ENCODE data around the gene DLK2. TPM values are rescaled to one million over a fixed set of nuclear protein-coding genes. Genes with fewer than 3 reads are reported as not detected.
A peak's percentile ranks its signal among the peaks of the same experiment; 100 is the strongest.

DLK2 gene
- total and polyA plus RNA-seq, 2 of the 13 experiments (the other 11 are each of a cell fraction or from before 2014, with no cell fraction given) = 1.2 to 3.8 TPM

DNA sequence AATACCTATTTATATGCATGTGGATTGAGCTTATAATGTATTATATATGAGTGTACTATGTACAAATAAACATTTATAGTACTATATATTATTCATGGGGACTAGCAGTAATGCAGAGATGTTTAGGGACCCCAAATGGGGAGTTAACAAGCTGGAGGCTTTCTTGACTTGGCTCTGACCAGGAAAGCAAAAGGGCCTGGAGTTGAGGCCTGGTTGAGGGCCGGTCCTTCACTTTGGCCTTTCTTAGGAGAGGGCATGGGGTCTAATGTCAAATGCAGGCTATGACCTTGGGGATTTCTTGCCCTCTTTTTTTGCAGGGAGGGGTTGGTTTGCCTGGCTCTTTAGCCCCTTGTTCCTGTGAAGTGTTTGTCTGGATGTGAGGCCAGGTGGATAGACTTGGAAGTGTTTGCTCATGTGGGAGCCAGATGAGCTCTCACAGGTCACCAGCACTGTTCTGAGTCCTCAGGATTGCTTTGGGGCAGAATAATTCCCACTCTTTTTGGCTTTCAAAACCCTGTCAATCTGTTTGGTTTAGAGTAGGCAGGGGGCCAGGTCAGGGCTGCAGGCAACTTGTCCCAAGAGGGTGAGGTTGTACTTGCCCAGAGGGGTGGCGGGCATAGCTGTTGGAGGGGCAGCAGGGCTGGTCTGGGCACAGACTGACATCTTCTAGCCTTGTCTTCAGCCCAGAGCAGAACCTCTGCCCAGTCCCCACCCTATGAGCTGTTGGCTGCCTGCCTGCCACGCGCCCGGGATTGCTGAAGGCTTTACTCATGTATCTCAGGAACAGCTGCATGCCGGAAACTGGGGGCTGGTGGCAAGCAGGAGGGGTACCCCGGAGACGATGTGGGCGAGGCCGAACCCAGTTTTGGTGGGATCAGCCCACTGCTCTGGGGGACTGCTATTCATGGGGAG lies 36.7 kb upstream of the DLK2 start (continued):
- TF ChIP-seq, protein P1, sequence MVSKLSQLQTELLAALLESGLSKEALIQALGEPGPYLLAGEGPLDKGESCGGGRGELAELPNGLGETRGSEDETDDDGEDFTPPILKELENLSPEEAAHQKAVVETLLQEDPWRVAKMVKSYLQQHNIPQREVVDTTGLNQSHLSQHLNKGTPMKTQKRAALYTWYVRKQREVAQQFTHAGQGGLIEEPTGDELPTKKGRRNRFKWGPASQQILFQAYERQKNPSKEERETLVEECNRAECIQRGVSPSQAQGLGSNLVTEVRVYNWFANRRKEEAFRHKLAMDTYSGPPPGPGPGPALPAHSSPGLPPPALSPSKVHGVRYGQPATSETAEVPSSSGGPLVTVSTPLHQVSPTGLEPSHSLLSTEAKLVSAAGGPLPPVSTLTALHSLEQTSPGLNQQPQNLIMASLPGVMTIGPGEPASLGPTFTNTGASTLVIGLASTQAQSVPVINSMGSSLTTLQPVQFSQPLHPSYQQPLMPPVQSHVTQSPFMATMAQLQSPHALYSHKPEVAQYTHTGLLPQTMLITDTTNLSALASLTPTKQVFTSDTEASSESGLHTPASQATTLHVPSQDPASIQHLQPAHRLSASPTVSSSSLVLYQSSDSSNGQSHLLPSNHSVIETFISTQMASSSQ (IDR thresholded peaks at IDR 0.05; ENCODE audit: low read depth) = no peak
- TF ChIP-seq, protein P1 (CRISPR knock-in tag; IDR thresholded peaks at IDR 0.05; ENCODE audit: borderline replicate concordance) = no peak
- TF ChIP-seq ZSCAN22 (CRISPR knock-in tag; IDR thresholded peaks at IDR 0.05) = no peak
- 0 out of 4 replicates have a peak, but pooled peaks of 1 of the 2 experiments have one; percentile 30 for TF ChIP-seq KLF16 (CRISPR knock-in tag; IDR thresholded peaks at IDR 0.05)
- peak; percentile 70; the same call in 1 of the 2 replicates for TF ChIP-seq SP4 (CRISPR knock-in tag; IDR thresholded peaks at IDR 0.05)
- TF ChIP-seq, protein P2, sequence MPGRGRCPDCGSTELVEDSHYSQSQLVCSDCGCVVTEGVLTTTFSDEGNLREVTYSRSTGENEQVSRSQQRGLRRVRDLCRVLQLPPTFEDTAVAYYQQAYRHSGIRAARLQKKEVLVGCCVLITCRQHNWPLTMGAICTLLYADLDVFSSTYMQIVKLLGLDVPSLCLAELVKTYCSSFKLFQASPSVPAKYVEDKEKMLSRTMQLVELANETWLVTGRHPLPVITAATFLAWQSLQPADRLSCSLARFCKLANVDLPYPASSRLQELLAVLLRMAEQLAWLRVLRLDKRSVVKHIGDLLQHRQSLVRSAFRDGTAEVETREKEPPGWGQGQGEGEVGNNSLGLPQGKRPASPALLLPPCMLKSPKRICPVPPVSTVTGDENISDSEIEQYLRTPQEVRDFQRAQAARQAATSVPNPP (CRISPR knock-in tag; IDR thresholded peaks at IDR 0.05) = peak; percentile 28; the same call in 1 of the 2 replicates
- TF ChIP-seq ZFX (CRISPR knock-in tag; IDR thresholded peaks at IDR 0.05; ENCODE audit: low read depth) = peak; percentile 47
- no peak for TF ChIP-seq ZNF12 (CRISPR knock-in tag; IDR thresholded peaks at IDR 0.05)
- 0 out of 2 replicates have a peak, but pooled peaks have one; percentile 54 for TF ChIP-seq MXD1 (CRISPR knock-in tag; IDR thresholded peaks at IDR 0.05)
- TF ChIP-seq, protein P3, sequence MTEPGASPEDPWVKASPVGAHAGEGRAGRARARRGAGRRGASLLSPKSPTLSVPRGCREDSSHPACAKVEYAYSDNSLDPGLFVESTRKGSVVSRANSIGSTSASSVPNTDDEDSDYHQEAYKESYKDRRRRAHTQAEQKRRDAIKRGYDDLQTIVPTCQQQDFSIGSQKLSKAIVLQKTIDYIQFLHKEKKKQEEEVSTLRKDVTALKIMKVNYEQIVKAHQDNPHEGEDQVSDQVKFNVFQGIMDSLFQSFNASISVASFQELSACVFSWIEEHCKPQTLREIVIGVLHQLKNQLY (CRISPR knock-in tag; IDR thresholded peaks at IDR 0.05) = 0 out of 2 replicates have a peak, but pooled peaks have one; percentile 7
- TF ChIP-seq TARDBP (CRISPR knock-in tag; IDR thresholded peaks at IDR 0.05) = no peak
- TF ChIP-seq, protein P4, sequence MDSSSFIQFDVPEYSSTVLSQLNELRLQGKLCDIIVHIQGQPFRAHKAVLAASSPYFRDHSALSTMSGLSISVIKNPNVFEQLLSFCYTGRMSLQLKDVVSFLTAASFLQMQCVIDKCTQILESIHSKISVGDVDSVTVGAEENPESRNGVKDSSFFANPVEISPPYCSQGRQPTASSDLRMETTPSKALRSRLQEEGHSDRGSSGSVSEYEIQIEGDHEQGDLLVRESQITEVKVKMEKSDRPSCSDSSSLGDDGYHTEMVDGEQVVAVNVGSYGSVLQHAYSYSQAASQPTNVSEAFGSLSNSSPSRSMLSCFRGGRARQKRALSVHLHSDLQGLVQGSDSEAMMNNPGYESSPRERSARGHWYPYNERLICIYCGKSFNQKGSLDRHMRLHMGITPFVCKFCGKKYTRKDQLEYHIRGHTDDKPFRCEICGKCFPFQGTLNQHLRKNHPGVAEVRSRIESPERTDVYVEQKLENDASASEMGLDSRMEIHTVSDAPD (CRISPR knock-in tag; IDR thresholded peaks at IDR 0.05) = no peak
- no peak for TF ChIP-seq NR2F6 (IDR thresholded peaks at IDR 0.05)
- TF ChIP-seq NR2F6 (CRISPR knock-in tag; IDR thresholded peaks at IDR 0.05) = 0 out of 2 replicates have a peak, but pooled peaks have one; percentile 19
- TF ChIP-seq NFYC (CRISPR knock-in tag; IDR thresholded peaks at IDR 0.05) = no peak
- TF ChIP-seq PRMT3 (CRISPR knock-in tag; IDR thresholded peaks at IDR 0.05; ENCODE audit: borderline replicate concordance, low read depth) = no peak
- no peak for TF ChIP-seq ZMYM2 (CRISPR knock-in tag; IDR thresholded peaks at IDR 0.05)
- TF ChIP-seq, protein P5, sequence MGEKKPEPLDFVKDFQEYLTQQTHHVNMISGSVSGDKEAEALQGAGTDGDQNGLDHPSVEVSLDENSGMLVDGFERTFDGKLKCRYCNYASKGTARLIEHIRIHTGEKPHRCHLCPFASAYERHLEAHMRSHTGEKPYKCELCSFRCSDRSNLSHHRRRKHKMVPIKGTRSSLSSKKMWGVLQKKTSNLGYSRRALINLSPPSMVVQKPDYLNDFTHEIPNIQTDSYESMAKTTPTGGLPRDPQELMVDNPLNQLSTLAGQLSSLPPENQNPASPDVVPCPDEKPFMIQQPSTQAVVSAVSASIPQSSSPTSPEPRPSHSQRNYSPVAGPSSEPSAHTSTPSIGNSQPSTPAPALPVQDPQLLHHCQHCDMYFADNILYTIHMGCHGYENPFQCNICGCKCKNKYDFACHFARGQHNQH (CRISPR knock-in tag; IDR thresholded peaks at IDR 0.05) = no peak
- TF ChIP-seq THYN1 (CRISPR knock-in tag; IDR thresholded peaks at IDR 0.05; ENCODE audit: borderline replicate concordance, low read depth) = no peak
